ENCODE results near the gene LCN6.
A peak's percentile ranks its signal among the peaks of the same experiment; 100 is the strongest.
"Not testable (repeated sequence)": the region's sequence is repeated elsewhere in the genome, so short reads cannot be mapped to it uniquely, and the experiment has no call there.

Gene LCN6

GRCh38 chr9:136782452-136782851, 34.1 kb upstream of the LCN6 start:
- DNase-seq, result no peak

- no peak for DNase-seq
Observed at GRCh38 chr9:136779808-136780207, 31.5 kb upstream of the LCN6 start.

DNA sequence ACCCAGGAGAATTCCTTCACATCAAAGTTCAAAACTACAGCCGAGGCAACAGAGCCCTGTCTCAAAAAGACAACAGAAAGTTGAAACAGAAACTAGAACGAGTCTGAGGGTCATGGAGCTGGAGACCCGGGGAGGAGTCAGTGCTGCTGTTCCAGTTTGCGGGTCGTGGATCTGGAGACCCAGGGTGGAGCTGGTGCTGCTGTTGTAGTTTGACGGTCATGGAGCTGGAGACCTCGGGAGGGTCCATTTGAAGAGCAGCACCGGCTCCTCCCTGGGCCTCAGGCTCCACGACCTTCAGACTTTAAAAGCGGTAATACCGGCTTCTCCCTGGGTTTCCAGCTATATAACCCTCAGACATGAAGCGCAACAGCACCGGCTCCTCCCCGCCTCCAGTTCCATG, 29.0 kb upstream of the LCN6 start:
- DNase-seq, result no peak

DNA sequence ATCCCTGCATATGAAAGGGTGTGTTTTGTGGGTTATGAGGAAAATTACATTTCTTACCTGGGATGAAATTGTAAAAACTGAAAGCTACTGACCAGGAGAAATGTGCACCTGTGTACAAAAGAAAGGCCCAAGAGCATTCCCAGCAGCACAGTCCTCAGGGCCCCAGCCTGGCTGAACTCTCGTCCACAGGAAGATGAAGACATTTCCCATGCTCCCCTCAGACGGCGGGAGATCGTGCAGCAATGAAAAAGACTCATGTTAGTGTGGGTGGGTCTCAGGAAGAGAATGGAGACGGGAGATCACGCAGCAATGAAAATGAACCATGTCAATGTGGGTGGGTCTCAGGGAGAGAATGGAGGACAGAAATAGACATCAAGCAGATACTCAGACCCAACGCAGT, 28.6 kb upstream of the LCN6 start:
- DNase-seq, result no peak

GRCh38 chr9:136775191-136775590, 26.9 kb upstream of the LCN6 start:
- DNase-seq, result no peak

GRCh38 chr9:136774416-136775045, 26.2 kb upstream of the LCN6 start:
- no peak for DNase-seq

DNA sequence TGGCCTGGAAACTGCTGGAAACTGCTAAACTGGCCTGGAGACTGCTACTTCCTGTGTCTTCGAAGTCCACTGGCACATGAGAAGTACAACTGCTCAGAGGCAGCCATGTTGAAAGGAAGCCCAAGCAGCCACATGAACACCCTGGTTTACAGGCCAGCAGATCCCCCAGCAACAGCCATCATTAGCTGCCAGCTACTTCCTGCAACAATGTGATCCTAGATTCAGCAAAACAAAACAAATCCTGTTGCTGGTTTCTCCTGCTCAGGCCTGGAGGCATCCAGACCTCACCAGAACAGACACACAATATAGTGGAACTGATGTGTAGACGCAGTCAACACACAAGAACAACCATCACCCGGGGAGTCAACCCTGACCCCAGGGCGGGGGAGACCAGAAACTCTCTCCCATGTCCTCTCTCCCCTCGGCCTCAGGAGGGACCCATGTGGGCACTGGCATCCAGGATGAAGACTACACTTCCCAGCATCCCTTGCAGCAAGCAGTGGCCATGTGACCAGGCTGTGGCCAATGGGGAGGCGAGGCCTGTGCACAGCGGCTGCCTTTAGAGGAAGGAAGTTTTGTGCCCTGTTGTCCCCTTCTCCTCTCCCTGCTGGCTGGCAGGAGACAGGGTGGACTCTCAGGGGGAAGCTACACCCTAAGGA, 25.2 kb upstream of the LCN6 start:
- no peak for DNase-seq

DNA sequence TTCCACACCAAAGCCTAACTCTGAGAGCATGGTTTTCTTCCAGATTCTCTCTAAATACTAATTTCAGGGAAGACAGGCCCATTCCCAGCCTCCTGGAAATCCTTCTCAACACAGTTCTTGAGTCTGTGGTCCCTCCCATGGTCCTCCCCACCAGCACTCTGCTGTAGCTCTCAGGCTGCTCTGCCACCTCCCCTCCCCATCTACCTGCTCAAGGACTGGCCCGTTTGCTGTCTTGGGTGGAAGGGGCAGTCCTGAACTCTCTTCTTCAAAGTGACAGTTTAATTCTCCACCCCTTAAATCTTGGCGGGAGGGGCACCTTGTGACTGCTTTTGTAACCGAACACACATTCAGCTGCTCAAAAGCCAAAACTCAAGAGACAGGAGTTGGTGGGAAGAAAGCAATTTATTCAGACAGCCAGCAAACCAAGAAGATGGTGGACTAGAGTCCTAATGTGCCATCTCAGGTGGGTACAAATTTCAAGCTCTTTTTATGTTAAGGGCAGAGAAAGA, 23.6 kb upstream of the LCN6 start:
- no peak for DNase-seq

DNA sequence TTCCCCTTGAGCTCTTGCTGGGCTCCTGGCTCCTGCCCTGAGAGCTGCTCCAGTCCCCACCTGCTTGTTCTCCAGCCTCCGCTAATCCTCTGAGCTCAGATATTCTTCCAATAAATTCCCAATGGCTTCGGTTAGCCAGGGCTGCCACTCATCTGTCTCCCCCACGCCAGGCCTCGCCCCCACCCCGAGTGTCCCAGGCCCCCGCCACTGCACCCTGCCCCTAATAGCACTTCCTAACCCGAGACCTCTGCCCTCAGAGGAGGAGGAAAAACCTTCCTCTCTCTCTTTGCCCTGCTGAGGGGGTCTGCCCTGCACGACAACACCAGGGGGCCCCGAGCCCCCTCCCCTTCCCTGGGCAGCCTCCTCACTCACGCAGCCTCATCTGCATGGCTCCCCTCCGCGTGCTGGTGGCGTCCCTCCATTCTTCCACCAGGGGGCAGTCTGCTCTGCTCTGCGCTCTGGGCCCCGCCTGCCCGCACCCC, 21.4 kb upstream of the LCN6 start:
- peak; percentile 60 for DNase-seq

- DNase-seq, result peak; percentile 40
Observed at GRCh38 chr9:136766410-136767120, 18.2 kb upstream of the LCN6 start.

- not testable (repeated sequence) for DNase-seq
Observed at GRCh38 chr9:136765745-136766409, 17.6 kb upstream of the LCN6 start.

DNA sequence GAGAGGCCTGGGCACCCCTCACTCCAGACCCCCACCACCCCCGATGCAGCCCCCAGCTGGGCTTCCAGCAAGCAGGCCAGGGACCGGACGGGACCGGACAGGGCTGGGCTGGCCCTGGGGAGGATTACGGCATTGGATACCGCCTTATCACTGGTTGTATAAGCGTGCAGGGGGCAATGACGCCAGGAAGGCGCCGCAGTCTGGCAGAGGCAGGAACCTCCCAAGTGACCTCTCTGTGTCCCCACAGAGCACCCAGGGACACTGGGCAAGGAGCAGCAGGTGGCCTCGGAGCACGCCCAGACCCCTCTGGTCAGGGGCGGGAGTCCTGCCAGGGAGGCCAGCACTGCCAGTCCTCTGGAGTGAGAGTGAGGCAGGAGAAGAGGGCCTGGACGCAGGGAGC, 16.7 kb upstream of the LCN6 start:
- DNase-seq, result no peak

- DNase-seq, result no peak
Observed at GRCh38 chr9:136764301-136764891, 16.1 kb upstream of the LCN6 start, which contains the start of gene LCN15. LCN15 (minus strand) TSS chr9:136764518; CDS start chr9:136764488, 30 bp downstream.

DNA sequence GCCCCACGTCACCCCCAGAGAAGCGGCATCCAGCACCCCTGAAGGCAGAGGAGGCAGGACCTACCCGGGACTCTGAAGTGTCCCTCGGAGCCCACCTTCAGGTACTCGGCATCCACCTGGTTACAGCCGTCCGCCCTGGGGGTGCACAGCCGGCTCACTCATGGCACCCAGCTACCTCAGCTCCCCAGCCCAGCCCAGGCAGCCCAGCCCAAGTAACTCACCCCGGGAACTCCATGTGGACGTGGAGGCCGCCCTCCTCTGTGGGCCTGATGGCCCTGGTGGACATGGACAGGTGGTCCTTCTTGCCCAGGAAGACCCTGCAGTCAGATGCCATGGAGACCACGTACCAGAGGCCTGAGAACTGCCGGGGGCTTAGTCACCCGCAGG, 15.3 kb upstream of the LCN6 start:
- no peak for DNase-seq

GRCh38 chr9:136762915-136763648, 14.8 kb upstream of the LCN6 start:
- DNase-seq, result peak; percentile 50

DNA sequence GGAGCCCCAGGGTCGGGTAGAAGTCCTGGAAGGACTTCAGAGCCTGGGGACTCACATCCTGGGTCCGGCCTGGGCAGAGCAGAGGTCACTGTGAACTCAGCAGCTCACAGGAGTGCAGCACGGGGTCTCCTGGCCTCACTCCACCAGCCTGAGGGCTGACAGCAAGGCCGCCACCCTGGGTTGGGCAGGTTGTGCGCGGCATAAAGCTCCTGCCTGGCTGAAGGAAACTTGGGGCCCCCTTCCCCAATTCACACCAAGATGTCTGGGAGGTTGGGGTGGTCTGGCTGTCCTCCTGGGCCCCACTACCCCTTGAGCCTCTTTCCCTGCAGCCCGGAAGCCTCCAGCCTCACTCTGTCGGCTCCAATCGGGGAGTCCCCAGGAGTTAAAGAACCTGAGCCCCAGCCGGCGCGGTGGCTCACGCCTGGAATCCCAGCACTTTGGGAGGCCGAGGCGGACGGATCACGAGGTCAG, 13.9 kb upstream of the LCN6 start:
- DNase-seq, result no peak

DNA sequence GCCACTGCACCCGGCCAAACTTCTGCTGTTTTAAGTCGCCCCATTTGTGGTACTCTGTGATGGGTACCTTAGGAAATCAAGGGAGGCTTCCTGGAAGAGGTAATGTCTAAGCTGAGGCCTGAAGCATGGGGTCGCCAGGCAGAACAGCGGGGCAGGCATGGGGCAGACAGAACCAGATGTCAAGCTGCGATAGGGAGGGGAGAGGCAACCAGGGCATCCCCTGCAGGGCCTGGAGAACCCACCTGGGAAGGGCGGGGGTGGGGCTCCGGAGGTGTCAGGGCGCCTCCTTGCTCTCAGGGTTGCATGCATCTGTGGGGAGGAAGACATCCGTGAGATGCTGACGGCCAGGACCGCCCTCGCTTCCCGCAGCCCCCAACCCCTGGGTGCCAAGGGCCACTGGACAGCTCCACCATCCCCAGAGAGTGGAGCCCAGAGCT, 13.2 kb upstream of the LCN6 start:
- DNase-seq, result no peak

DNA sequence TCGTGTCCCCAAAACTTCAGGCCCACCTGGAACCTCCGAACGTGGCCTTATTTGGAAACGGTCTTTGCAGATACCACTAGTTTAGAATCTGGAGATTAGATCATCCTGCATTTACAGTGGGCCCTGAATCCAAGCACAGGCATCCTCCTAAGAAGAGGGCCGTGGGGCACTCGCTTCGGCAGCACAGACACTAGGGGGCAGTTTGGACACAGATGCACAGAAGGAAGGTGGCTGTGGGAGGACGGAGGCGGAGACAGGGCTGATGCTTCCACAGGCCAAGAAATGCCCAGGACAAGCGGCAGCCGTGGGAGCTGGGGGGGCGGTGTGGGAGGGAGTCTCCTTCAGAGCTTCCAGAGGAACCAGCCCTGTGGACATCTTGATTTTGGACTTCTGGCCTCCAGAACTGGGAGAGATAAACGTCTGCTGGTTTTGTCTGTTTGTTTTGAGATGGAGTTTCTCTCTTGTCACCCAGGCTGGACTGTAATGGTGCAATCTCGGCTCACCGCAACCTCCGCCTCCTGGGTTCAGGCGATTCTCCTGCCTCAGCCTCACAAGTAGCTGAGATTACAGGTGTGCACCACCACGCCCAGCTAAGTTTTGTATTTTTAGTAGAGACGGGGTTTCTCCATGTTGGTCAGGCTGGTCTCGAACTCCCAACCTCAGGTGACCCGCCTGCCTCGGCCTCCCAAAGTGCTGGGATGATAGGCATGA, 12.7 kb upstream of the LCN6 start:
- DNase-seq, result not testable (repeated sequence)

GRCh38 chr9:136760424-136760823, 12.1 kb upstream of the LCN6 start:
- DNase-seq, result no peak

DNA sequence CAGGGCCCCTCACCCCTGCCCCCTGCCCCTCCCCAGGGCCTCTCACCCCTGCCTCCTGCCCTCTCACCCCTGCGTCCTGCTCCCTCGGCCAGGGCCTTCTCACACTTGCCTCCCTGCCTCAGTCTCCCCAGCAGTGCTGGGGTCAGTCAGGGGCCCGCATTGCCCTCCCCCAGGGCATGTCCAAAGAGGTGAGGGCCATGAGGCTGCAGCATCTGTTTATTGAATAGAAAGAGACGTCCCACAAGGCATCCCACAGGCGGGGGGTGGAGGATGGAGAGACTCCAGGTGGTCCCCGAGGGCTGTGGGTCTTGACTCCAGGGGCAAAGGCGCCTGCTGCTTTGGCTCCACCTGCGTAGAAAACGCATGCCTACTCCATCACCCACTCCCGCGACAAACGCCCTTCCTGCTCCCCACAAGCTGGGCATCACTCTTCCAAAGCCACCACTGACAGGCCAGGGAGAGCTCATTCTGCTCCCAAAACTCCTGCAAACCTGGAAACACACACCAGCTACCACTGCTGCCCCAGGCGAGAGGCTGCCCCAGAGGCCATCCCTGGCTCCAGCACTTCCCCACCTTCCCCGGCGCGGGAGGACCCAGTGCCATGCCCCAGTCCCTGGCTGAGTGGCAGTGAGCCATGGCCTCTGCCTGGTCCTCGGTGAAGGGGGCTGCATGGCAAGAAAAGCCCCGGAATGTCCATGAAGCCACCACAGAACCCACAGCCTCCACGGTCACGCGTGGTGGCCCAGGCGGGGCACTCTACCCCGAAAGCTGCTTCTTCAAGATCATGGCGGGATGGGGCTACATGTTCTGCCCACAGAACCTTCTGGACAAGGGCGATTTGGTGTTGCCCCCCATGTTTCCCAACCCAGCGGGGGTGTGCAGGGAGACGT, 11.4 kb upstream of the LCN6 start:
- no peak for DNase-seq
